ENCODE results near the gene PCDHB8.
"Not testable (repeated sequence)": the region's sequence is repeated elsewhere in the genome, so short reads cannot be mapped to it uniquely, and the experiment has no call there.

Gene PCDHB8

GRCh38 chr5:141177577-141178191 is at the start of gene PCDHB8:
Gene PCDHB8, plus strand, starts transcription at chr5:141177790. Its CDS starts 245 bp downstream, at chr5:141178035.
- H3K4me3 ChIP-seq (ENCODE audit: low read depth, low read length); H3K79me2 ChIP-seq (ENCODE audit: control insufficient read depth, insufficient read depth, low read length, unreplicated experiment); H2AFZ ChIP-seq (ENCODE audit: low read length, unreplicated experiment); H3K36me3 ChIP-seq (ENCODE audit: insufficient read depth, low read length); H3K4me1 ChIP-seq (ENCODE audit: control insufficient read depth, insufficient read depth, low read length, unreplicated experiment); H3K27ac ChIP-seq (ENCODE audit: low read depth, low read length): not testable (repeated sequence)
- peaks cover 36% of the 10 kb centered on the region for H3K27me3 ChIP-seq (ENCODE audit: insufficient read depth, low read length)

DNA sequence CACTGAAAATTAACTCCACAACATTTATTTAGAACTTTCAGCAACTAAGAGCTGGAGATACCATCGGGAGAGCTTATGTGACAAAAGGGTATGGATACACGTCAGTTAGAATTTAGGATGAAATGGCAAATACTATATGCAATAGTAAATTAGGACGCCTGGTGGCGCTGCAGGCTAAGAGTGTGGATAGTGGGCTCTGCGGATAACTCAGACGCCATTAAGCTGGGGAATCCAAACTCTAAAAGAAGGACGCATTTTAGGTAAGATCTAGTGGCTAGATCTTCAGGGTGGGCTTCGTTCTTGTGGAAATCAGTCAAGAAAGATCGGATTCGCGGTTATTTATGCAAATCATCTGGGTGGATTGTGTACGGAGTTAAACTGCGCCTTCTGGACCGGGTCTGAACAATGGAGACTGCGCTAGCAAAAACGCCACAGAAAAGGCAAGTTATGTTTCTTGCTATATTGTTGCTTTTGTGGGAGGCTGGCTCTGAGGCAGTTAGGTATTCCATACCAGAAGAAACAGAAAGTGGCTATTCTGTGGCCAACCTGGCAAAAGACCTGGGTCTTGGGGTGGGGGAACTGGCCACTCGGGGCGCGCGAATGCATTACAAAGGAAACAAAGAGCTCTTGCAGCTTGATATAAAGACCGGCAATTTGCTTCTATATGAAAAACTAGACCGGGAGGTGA is 42.4 kb upstream of the PCDHB8 start, which contains the start of gene PCDHB5:
Gene PCDHB5, plus strand, starts transcription at position 177 of the 688 bp plus-strand sequence. Its CDS starts 229 bp downstream, at position 406.
- Histone ChIP-seq H3K79me2 (ENCODE audit: control insufficient read depth, insufficient read depth, low read length, unreplicated experiment) (no peaks in the 10 kb centered on the region), H3K4me1 (ENCODE audit: control insufficient read depth, insufficient read depth, low read length, unreplicated experiment) (no peaks in the 10 kb centered on the region), H3K27me3 (ENCODE audit: insufficient read depth, low read length) (no peaks in the 10 kb centered on the region), H3K36me3 (ENCODE audit: insufficient read depth, low read length) (no peaks in the 10 kb centered on the region), H3K4me3 (ENCODE audit: low read depth, low read length) (peak within 1 kb of the TSS; percentile 46), H2AFZ (ENCODE audit: low read length, unreplicated experiment) (no peak within 1 kb of the TSS), H3K27ac (ENCODE audit: low read depth, low read length) (no peak within 1 kb of the TSS)

DNA sequence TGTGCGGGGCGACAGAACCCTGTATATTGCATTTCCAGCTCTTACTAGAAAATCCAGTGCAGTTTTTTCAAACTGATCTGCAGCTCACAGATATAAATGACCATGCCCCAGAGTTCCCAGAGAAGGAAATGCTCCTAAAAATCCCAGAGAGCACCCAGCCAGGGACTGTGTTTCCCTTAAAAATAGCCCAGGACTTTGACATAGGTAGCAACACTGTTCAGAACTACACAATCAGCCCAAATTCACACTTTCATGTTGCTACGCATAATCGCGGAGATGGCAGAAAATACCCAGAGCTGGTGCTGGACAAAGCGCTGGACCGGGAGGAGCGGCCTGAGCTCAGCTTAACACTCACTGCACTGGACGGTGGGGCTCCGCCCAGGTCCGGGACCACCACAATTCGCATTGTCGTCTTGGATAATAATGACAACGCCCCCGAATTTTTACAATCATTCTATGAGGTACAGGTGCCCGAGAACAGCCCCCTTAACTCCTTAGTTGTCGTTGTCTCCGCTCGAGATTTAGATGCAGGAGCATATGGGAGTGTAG is 41.8 kb upstream of the PCDHB8 start:
- H3K4me3 ChIP-seq (ENCODE audit: low read depth, low read length) = peak overlapping the region; percentile 46; the same call in 1 of the 2 replicates
- H3K79me2 ChIP-seq (ENCODE audit: control insufficient read depth, insufficient read depth, low read length, unreplicated experiment) = no peaks in the 10 kb centered on the region
- no peaks in the 10 kb centered on the region for H3K36me3 ChIP-seq (ENCODE audit: insufficient read depth, low read length)
- H2AFZ ChIP-seq (ENCODE audit: low read length, unreplicated experiment) = no peak overlapping the region
- H3K27ac ChIP-seq (ENCODE audit: low read depth, low read length) = no peak overlapping the region
- H3K4me1 ChIP-seq (ENCODE audit: control insufficient read depth, insufficient read depth, low read length, unreplicated experiment) = no peaks in the 10 kb centered on the region
- no peaks in the 10 kb centered on the region for H3K27me3 ChIP-seq (ENCODE audit: insufficient read depth, low read length)

DNA sequence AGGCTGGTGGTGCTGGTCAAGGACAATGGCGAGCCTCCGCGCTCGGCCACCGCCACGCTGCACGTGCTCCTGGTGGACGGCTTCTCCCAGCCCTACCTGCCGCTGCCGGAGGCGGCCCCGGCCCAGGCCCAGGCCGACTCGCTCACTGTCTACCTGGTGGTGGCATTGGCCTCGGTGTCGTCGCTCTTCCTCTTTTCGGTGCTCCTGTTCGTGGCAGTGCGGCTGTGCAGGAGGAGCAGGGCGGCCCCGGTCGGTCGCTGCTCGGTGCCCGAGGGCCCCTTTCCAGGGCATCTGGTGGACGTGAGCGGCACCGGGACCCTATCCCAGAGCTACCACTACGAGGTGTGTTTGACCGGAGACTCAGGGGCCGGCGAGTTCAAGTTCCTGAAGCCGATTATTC is 40.2 kb upstream of the PCDHB8 start:
- not testable (repeated sequence) for H3K27ac ChIP-seq (ENCODE audit: low read depth, low read length); H3K36me3 ChIP-seq (ENCODE audit: insufficient read depth, low read length); H2AFZ ChIP-seq (ENCODE audit: low read length, unreplicated experiment); H3K79me2 ChIP-seq (ENCODE audit: control insufficient read depth, insufficient read depth, low read length, unreplicated experiment); H3K4me3 ChIP-seq (ENCODE audit: low read depth, low read length); H3K4me1 ChIP-seq (ENCODE audit: control insufficient read depth, insufficient read depth, low read length, unreplicated experiment); H3K27me3 ChIP-seq (ENCODE audit: insufficient read depth, low read length)

DNA sequence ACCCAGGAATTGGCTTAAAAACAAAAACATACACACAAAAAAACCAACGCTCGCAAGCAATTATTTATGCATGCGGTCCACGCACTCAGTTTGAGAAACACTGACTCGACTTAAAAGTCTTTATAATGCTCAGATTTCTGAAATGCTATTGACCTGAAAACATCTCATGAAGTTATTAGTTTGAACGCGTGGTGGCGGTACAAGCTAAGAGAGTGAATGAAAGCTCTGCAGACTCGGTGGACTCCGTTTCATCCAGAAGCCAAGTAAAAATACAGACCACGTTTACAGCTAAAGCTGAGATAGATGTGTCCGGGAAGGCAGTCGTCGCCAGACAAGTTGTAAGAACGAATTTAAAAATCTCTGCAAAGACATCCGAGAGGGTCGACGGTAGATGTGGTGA is 27.8 kb upstream of the PCDHB8 start, which contains the start of gene PCDHB6:
Gene PCDHB6, plus strand, starts transcription at position 246 of the 400 bp plus-strand sequence. CDS start 201 bp downstream, outside the sequence.
- H3K4me1 ChIP-seq (ENCODE audit: control insufficient read depth, insufficient read depth, low read length, unreplicated experiment) = no peaks in the 10 kb centered on the region
- no peak within 1 kb of the TSS for H3K27ac ChIP-seq (ENCODE audit: low read depth, low read length)
- H3K36me3 ChIP-seq (ENCODE audit: insufficient read depth, low read length) = no peaks in the 10 kb centered on the region
- H2AFZ ChIP-seq (ENCODE audit: low read length, unreplicated experiment) = no peak within 1 kb of the TSS
- H3K79me2 ChIP-seq (ENCODE audit: control insufficient read depth, insufficient read depth, low read length, unreplicated experiment) = no peaks in the 10 kb centered on the region
- H3K4me3 ChIP-seq (ENCODE audit: low read depth, low read length) = no peak within 1 kb of the TSS; the same call in 1 of the 2 replicates
- H3K27me3 ChIP-seq (ENCODE audit: insufficient read depth, low read length) = peaks cover 5% of the 10 kb centered on the region; the same call in 1 of the 2 replicates

DNA sequence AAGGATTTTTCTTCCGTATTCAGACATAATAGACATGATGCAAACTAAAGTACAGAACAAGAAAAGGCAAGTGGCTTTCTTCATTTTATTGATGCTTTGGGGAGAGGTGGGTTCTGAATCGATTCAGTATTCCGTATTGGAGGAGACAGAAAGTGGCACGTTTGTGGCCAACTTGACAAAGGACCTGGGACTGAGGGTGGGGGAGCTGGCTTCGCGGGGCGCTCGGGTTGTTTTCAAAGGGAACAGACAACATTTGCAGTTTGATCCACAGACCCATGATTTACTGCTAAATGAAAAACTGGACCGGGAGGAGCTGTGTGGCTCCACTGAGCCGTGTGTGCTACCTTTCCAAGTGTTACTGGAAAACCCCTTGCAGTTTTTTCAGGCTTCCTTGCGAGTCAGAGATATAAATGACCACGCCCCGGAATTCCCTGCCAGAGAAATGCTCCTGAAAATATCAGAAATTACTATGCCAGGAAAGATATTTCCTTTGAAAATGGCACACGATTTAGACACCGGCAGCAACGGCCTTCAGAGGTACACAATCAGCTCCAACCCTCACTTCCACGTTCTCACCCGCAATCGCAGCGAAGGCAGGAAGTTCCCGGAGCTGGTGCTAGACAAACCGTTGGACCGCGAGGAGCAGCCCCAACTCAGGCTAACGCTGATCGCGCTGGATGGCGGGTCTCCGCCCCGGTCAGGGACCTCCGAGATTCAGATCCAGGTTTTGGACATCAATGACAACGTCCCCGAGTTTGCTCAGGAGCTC is 27.2 kb upstream of the PCDHB8 start:
- Histone ChIP-seq H3K36me3 (ENCODE audit: insufficient read depth, low read length) (no peaks in the 10 kb centered on the region), H3K27me3 (ENCODE audit: insufficient read depth, low read length) (peaks cover 5% of the 10 kb centered on the region; the same call in 1 of the 2 replicates), H3K79me2 (ENCODE audit: control insufficient read depth, insufficient read depth, low read length, unreplicated experiment) (no peaks in the 10 kb centered on the region), H3K27ac (ENCODE audit: low read depth, low read length) (no peak overlapping the region), H3K4me1 (ENCODE audit: control insufficient read depth, insufficient read depth, low read length, unreplicated experiment) (no peaks in the 10 kb centered on the region), H3K4me3 (ENCODE audit: low read depth, low read length) (no peak overlapping the region; the same call in 1 of the 2 replicates), H2AFZ (ENCODE audit: low read length, unreplicated experiment) (no peak overlapping the region)

GRCh38 chr5:141150993-141151325 is 26.6 kb upstream of the PCDHB8 start:
- Histone ChIP-seq H2AFZ (ENCODE audit: low read length, unreplicated experiment) (no peak overlapping the region), H3K4me1 (ENCODE audit: control insufficient read depth, insufficient read depth, low read length, unreplicated experiment) (no peaks in the 10 kb centered on the region), H3K27me3 (ENCODE audit: insufficient read depth, low read length) (peaks cover 5% of the 10 kb centered on the region; the same call in 1 of the 2 replicates), H3K79me2 (ENCODE audit: control insufficient read depth, insufficient read depth, low read length, unreplicated experiment) (no peaks in the 10 kb centered on the region), H3K27ac (ENCODE audit: low read depth, low read length) (no peak overlapping the region), H3K36me3 (ENCODE audit: insufficient read depth, low read length) (no peaks in the 10 kb centered on the region), H3K4me3 (ENCODE audit: low read depth, low read length) (no peak overlapping the region)

GRCh38 chr5:141151632-141152031 is 26.0 kb upstream of the PCDHB8 start:
- H3K27ac ChIP-seq (ENCODE audit: low read depth, low read length); H3K4me3 ChIP-seq (ENCODE audit: low read depth, low read length); H3K4me1 ChIP-seq (ENCODE audit: control insufficient read depth, insufficient read depth, low read length, unreplicated experiment); H2AFZ ChIP-seq (ENCODE audit: low read length, unreplicated experiment); H3K36me3 ChIP-seq (ENCODE audit: insufficient read depth, low read length); H3K27me3 ChIP-seq (ENCODE audit: insufficient read depth, low read length); H3K79me2 ChIP-seq (ENCODE audit: control insufficient read depth, insufficient read depth, low read length, unreplicated experiment): not testable (repeated sequence)

GRCh38 chr5:141152096-141152495 is 25.5 kb upstream of the PCDHB8 start:
- not testable (repeated sequence) for H3K4me3 ChIP-seq (ENCODE audit: low read depth, low read length); H3K79me2 ChIP-seq (ENCODE audit: control insufficient read depth, insufficient read depth, low read length, unreplicated experiment); H3K4me1 ChIP-seq (ENCODE audit: control insufficient read depth, insufficient read depth, low read length, unreplicated experiment); H3K36me3 ChIP-seq (ENCODE audit: insufficient read depth, low read length); H2AFZ ChIP-seq (ENCODE audit: low read length, unreplicated experiment); H3K27me3 ChIP-seq (ENCODE audit: insufficient read depth, low read length); H3K27ac ChIP-seq (ENCODE audit: low read depth, low read length)

DNA sequence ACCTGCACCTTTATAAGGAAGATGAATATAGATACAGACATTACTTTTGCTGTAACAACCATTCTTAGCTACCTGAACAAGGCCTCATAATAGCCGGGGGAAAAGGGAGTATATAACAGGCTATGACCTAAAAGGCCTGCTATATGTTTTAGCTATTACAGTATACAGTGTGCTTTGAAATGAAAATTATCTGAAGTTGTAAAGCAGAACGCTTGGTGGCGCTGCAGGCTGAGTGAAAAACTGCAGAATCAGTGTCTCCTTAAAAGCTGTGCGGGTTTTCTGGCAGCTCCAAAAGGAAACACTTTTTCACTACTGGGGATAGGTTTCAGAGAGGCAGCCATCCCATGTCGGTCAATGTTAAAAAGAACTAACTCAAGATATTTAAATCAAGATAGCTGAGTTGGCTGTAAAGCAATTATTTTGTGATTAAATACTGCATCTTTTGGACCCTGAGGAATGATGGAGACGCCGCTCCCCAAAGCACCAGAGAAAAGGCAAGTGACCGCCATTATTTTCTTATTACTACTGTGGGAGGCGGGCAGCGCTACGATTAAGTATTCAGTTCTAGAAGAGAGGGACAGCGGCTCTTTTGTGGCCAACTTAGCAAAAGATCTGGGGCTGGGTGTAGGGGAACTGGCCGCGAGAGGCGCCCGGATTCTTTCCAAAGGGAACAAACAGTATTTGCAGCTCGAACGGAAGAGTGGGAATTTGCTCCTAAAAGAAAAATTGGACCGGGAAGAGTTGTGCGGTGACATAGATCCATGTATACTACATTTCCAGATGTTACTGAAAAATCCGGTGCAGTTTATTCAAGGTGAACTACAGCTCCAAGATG is 21.8 kb upstream of the PCDHB8 start:
- H3K4me3 ChIP-seq (ENCODE audit: low read depth, low read length) = no peak overlapping the region

More for the DNA sequence above, 21.8 kb upstream of the PCDHB8 start:
- H3K27me3 ChIP-seq (ENCODE audit: insufficient read depth, low read length) = peaks cover 8% of the 10 kb centered on the region; the same call in 1 of the 2 replicates
- no peaks in the 10 kb centered on the region for H3K4me1 ChIP-seq (ENCODE audit: control insufficient read depth, insufficient read depth, low read length, unreplicated experiment)
- no peaks in the 10 kb centered on the region for H3K36me3 ChIP-seq (ENCODE audit: insufficient read depth, low read length)
- no peak overlapping the region for H3K27ac ChIP-seq (ENCODE audit: low read depth, low read length)
- H2AFZ ChIP-seq (ENCODE audit: low read length, unreplicated experiment) = no peak overlapping the region
- H3K79me2 ChIP-seq (ENCODE audit: control insufficient read depth, insufficient read depth, low read length, unreplicated experiment) = no peaks in the 10 kb centered on the region
